Endothelial cell (in vitro differentiated cells): ENCODE results near the gene PHF21A. TPM values are rescaled to one million over a fixed set of nuclear protein-coding genes. Genes with fewer than 3 reads are reported as not detected.

Experiments used
- DNase-seq: peaks from one replicate; pipeline ENCODE4 v3.0.0; 2021; ENCODE audit warnings: low spot score
- H3K27ac Mint-ChIP-seq: one replicate; pipeline ENCODE4 v1.8.0; 2021; ENCODE audit warnings: mixed read lengths, inconsistent platforms; ENCODE audit not compliant: unreplicated experiment
- H3K27me3 Mint-ChIP-seq: one replicate; pipeline ENCODE4 v1.8.0; 2021; ENCODE audit warnings: mild to moderate bottlenecking, moderate library complexity, mixed read lengths, inconsistent platforms; ENCODE audit not compliant: unreplicated experiment
- H3K36me3 Mint-ChIP-seq: one replicate; pipeline ENCODE4 v1.8.0; 2021; ENCODE audit warnings: mild to moderate bottlenecking, low read depth, mixed read lengths, inconsistent platforms; ENCODE audit not compliant: unreplicated experiment
- H3K4me1 Mint-ChIP-seq: one replicate; pipeline ENCODE4 v1.8.0; 2021; ENCODE audit warnings: mild to moderate bottlenecking, mixed read lengths, inconsistent platforms; ENCODE audit not compliant: unreplicated experiment
- H3K4me3 Mint-ChIP-seq: one replicate; pipeline ENCODE4 v1.8.0; 2021; ENCODE audit warnings: mild to moderate bottlenecking, mixed read lengths, inconsistent platforms; ENCODE audit not compliant: unreplicated experiment
- H3K9me3 Mint-ChIP-seq: one replicate; pipeline ENCODE4 v1.8.0; 2021; ENCODE audit warnings: mixed read lengths, inconsistent platforms; ENCODE audit not compliant: unreplicated experiment
- total RNA-seq: library from RNA; stranded (reverse); fragmentation: NEBNext Ultra II Directional; extraction: Animal tissue kit (Norgen Biotek cat#: 25700); gene quantifications from one replicate; pipeline ENCODE4 v1.2.1, GENCODE V29; 2021; ENCODE audit not compliant: unreplicated experiment
- TF ChIP-seq, protein P1 (sequence below): fragments of 200-600 bp; sonication (generic); IDR thresholded peaks from one replicate; pipeline ENCODE4 v1.5.0; 2021; ENCODE audit warnings: antibody characterized with exemption; ENCODE audit not compliant: unreplicated experiment

The PHF21A gene
- total RNA-seq, 1 donor from 2014 or later: 52.8 TPM

DNA sequence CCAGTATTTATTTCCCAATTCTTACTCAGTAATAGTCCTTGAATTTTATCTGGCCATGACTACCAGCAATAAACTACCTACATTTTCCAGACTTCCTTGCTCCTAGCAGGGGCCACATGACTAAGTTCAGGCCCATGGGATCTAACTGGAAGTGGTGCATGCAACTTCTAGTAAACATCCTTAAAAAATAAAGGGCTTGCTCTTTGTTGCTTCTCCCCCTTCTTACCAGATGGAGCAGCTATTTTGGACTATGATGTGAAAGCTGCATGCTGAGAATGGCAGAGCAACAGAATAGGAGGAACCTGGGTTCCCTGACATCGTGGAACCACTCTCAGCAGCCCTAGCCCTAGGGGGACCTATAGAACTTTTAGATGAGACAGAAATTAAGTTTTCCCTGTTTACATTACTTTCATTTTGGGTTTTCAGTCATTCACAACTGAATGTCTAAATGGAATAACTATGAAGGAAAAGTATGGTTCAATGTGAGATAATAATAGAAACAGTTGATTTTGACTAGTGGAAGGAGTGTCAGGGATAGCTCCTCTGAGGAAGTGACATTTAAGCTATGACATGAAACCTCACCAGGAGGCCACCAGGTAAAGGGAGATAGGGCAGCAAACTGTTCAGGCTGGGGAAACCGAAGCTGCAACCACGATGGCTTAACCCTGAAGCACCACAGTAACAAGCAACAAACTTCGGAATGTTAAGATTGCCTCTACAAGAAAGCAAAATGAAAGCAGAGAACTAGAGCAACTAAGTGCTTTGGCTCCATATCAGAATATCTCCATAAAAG, 48.9 kb downstream of the PHF21A start:
- Mint-ChIP-seq H3K27me3 (no peaks in the 10 kb centered on the region), H3K4me1 (peaks cover 3% of the 10 kb centered on the region), H3K9me3 (no peaks in the 10 kb centered on the region), H3K27ac (no peak overlapping the region), H3K36me3 (no peaks in the 10 kb centered on the region), H3K4me3 (no peak overlapping the region)
- DNase-seq: no peak
- TF ChIP-seq, protein P1, sequence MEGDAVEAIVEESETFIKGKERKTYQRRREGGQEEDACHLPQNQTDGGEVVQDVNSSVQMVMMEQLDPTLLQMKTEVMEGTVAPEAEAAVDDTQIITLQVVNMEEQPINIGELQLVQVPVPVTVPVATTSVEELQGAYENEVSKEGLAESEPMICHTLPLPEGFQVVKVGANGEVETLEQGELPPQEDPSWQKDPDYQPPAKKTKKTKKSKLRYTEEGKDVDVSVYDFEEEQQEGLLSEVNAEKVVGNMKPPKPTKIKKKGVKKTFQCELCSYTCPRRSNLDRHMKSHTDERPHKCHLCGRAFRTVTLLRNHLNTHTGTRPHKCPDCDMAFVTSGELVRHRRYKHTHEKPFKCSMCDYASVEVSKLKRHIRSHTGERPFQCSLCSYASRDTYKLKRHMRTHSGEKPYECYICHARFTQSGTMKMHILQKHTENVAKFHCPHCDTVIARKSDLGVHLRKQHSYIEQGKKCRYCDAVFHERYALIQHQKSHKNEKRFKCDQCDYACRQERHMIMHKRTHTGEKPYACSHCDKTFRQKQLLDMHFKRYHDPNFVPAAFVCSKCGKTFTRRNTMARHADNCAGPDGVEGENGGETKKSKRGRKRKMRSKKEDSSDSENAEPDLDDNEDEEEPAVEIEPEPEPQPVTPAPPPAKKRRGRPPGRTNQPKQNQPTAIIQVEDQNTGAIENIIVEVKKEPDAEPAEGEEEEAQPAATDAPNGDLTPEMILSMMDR: no peak

DNA sequence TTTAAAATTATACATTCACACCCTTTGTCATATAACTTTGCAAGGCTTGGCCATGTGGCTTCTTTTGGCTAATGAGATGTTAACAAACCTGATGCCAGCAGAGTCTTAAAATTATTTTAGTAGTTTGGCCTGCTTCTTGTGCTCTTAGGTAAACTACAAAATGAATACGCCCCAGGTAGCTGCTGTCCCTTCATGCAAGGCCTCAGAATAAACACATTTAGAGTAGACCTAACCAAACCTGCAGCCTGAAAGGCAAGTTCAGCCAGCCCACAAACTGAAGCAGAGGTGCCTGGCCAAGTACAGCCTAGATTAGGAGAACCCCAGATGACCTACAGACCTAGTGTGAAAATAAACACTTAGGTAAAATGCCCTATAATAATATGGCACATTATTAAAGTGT, 50.2 kb downstream of the PHF21A start:
- H3K9me3 Mint-ChIP-seq: no peaks in the 10 kb centered on the region
- no peak overlapping the region for H3K27ac Mint-ChIP-seq
- DNase-seq: no peak
- peaks cover 3% of the 10 kb centered on the region for H3K4me1 Mint-ChIP-seq
- TF ChIP-seq, protein P1: no peak
- no peak overlapping the region for H3K4me3 Mint-ChIP-seq
- no peaks in the 10 kb centered on the region for H3K27me3 Mint-ChIP-seq
- no peaks in the 10 kb centered on the region for H3K36me3 Mint-ChIP-seq

DNA sequence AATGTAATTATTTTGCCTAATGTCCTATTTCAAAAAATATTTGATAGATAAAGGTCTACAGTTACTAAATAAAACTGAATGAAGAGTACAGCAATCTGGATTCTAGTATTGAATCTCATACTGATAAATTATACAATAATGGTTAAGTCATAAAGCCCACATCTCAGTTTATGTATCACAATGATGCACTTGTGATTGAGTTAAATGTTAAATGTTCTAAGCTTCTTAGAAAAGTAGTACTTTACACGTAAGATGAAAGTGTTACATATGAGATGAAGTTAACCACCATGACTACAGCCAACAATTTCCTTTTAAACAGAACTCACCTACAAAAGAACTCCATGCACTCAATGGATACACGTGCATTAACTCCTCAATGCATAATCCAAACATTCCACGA, 51.7 kb downstream of the PHF21A start:
- TF ChIP-seq, protein P1: no peak
- DNase-seq: no peak
- peaks cover 3% of the 10 kb centered on the region for H3K4me1 Mint-ChIP-seq
- no peak overlapping the region for H3K4me3 Mint-ChIP-seq
- no peaks in the 10 kb centered on the region for H3K9me3 Mint-ChIP-seq
- no peak overlapping the region for H3K27ac Mint-ChIP-seq
- no peaks in the 10 kb centered on the region for H3K27me3 Mint-ChIP-seq
- no peaks in the 10 kb centered on the region for H3K36me3 Mint-ChIP-seq

DNA sequence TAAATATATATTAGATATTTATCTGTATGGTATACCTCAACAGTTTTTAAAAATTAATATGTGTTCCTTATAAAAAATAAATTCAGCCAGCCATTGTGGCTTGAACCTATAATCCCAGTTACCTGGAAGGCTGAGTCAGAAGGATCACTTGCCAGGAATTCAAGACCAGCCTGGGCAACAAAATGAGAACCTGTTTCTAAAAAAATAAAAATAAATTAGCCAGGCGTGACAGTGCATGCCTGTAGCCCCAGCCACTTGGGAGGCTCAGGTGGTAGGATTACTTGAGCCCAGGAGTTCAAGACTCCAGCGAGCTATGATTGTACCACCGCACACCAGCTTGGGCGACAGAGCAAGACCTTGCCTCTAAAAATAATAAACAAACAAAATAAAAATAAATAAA, 54.9 kb downstream of the PHF21A start:
- H3K4me1 Mint-ChIP-seq: no peaks in the 10 kb centered on the region
- H3K4me3 Mint-ChIP-seq: no peak overlapping the region
- no peaks in the 10 kb centered on the region for H3K27me3 Mint-ChIP-seq
- H3K36me3 Mint-ChIP-seq: no peaks in the 10 kb centered on the region
- no peak for DNase-seq
- TF ChIP-seq, protein P1: no peak
- H3K27ac Mint-ChIP-seq: no peak overlapping the region
- H3K9me3 Mint-ChIP-seq: no peaks in the 10 kb centered on the region

DNA sequence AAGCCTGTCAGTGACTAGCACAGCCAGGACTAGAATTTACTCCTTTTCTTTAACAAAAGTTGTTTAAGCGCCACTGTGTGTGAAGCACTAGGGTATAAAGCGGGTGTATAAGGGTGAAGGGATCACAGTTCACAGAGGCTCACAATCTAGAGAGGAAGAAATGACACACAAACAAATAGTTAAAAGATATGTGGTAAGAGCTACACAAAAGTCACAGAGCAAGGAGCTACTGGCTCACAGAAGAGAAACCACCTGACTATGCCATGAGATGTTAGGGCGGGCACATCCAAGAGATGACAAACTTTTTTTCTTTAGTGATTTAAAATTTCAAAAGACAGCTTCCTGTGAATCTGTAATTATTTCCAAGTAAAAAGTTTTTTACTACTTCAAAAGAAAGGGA, 55.6 kb downstream of the PHF21A start:
- Mint-ChIP-seq H3K27me3 (no peaks in the 10 kb centered on the region), H3K4me1 (no peaks in the 10 kb centered on the region), H3K27ac (no peak overlapping the region), H3K36me3 (peaks cover 1% of the 10 kb centered on the region), H3K4me3 (no peak overlapping the region), H3K9me3 (no peaks in the 10 kb centered on the region)
- DNase-seq: no peak
- TF ChIP-seq, protein P1: no peak
